Ascending aorta (tissue), 2 donors: Measurements from ENCODE around the gene C5. TPM values are rescaled to one million over a fixed set of nuclear protein-coding genes. Genes with fewer than 3 reads are reported as not detected.

Experiments used
- DNase-seq, 2 donors: peaks; one replicate each; pipeline ENCODE4 v3.0.0-alpha.2; 2019; ENCODE audit warnings: low spot score in 2 of 2
- H3K27ac ChIP-seq, 2 donors: fragments of 200-600 bp; sonication (generic); one replicate each; pipeline ENCODE4 v1.5.1; 2016 to 2017; ENCODE audit warnings: mild to moderate bottlenecking in 1 of 2
- H3K27me3 ChIP-seq: fragments of 200-600 bp; sonication (generic); one replicate; pipeline ENCODE4 v1.5.1; 2017
- H3K36me3 ChIP-seq, 2 donors: fragments of 200-600 bp; sonication (generic); one replicate each; pipeline ENCODE4 v1.5.1; 2016
- H3K4me1 ChIP-seq, 2 donors: fragments of 200-600 bp; sonication (generic); one replicate each; pipeline ENCODE4 v1.5.1; 2016 to 2017; ENCODE audit warnings: mild to moderate bottlenecking in 1 of 2
- H3K4me3 ChIP-seq, 2 donors: fragments of 200-600 bp; sonication (generic); one replicate each; pipeline ENCODE4 v1.5.1; 2016 to 2017; ENCODE audit warnings: mild to moderate bottlenecking in 1 of 2
- H3K9me3 ChIP-seq, 2 donors: fragments of 200-600 bp; sonication (generic); one replicate each; pipeline ENCODE4 v1.5.1; 2016
- CTCF ChIP-seq, 3 experiments: fragments of 200-600 bp in 2 of 3; fragments of 450-650 bp in 1 of 3; sonication (generic) in 2 of 3; IDR thresholded peaks; one replicate each; pipeline ENCODE4 v1.5.1; 2016 to 2019; ENCODE audit warnings: antibody characterized with exemption in 3 of 3, mild to moderate bottlenecking in 1 of 3, moderate library complexity in 1 of 3
- intact Hi-C: fragments of 100-400 bp; cut with DNase I; formaldehyde crosslinking; loops from one replicate; pipeline ENCODE4 v1.15.1; 2023
- total RNA-seq: library from RNA; depleted of rRNA; stranded (reverse); fragments of >200 nt; gene quantifications from one replicate; pipeline ENCODE4 v1.1.0, GENCODE V29; 2016

Gene C5
- total RNA-seq, 1 donor from 2014 or later = 1.5 TPM

GRCh38 chr9:120904978-120905301, 145.1 kb downstream of the C5 start:
- no peak for TF ChIP-seq CTCF (IDR thresholded peaks at IDR 0.05)
- no peak overlapping the region for H3K27ac ChIP-seq

GRCh38 chr9:120904061-120904977, 145.8 kb downstream of the C5 start:
- Histone ChIP-seq H3K36me3 (peaks cover 25 to 31% of the 10 kb centered on the region in 2 donors), H3K9me3 (no peaks in the 10 kb centered on the region), H3K27me3 (no peaks in the 10 kb centered on the region), H3K4me3 (no peak overlapping the region), H3K27ac (peak overlapping the region in 1 of 2 donors; percentile 5), H3K4me1 (no peaks in the 10 kb centered on the region)
- intact Hi-C loops = no loop called here
- DNase-seq = no peak
- TF ChIP-seq CTCF (IDR thresholded peaks at IDR 0.05) = no peak

More at GRCh38 chr9:120904978-120905301, 145.1 kb downstream of the C5 start:
- no peak for DNase-seq
- no peaks in the 10 kb centered on the region for H3K27me3 ChIP-seq
- peaks cover 3% of the 10 kb centered on the region in 2 donors for H3K4me1 ChIP-seq
- H3K4me3 ChIP-seq = no peak overlapping the region
- H3K9me3 ChIP-seq = no peaks in the 10 kb centered on the region
- intact Hi-C loops = no loop called here
- H3K36me3 ChIP-seq = peaks cover 26 to 34% of the 10 kb centered on the region in 2 donors

GRCh38 chr9:120902569-120903535, 147.2 kb downstream of the C5 start:
- Histone ChIP-seq H3K9me3 (no peaks in the 10 kb centered on the region), H3K4me3 (no peak overlapping the region), H3K36me3 (peaks cover 16 to 22% of the 10 kb centered on the region in 2 donors), H3K27me3 (no peaks in the 10 kb centered on the region), H3K4me1 (peaks cover 0 to 2% of the 10 kb centered on the region in 2 donors), H3K27ac (no peak overlapping the region)
- intact Hi-C loops = no loop called here
- no peak for TF ChIP-seq CTCF (IDR thresholded peaks at IDR 0.05)
- DNase-seq = no peak

Other genes starting within 250 kb of the C5 start
- 18.2 TPM for gene PSMD5, start 207.4 kb downstream of the C5 start, total RNA-seq
- 33.0 TPM for gene PHF19, start 173.1 kb downstream of the C5 start, total RNA-seq
- gene TRAF1, start 123.5 kb downstream of the C5 start, total RNA-seq = 16.7 TPM
- gene CNTRL, start 24.7 kb upstream of the C5 start, total RNA-seq = 8.5 TPM
- gene RAB14, start 151.6 kb upstream of the C5 start, total RNA-seq = 18.2 TPM
- 3,012 TPM for gene GSN, start 217.9 kb upstream of the C5 start, total RNA-seq